ENCODE data around the gene ZEB1.

The ZEB1 gene

GRCh38 chr10:31578181-31578852 lies 259.3 kb downstream of the ZEB1 start:
- Histone ChIP-seq H3K27ac (no peak overlapping the region), H3K27me3 (ENCODE audit: insufficient read depth, low read depth) (no peaks in the 10 kb centered on the region), H3K4me3 (IDR thresholded peaks at IDR 0.05; ENCODE audit: insufficient read depth, low read depth, low read length) (no peak overlapping the region), H3K4me1 (ENCODE audit: low read depth, poor library complexity, severe bottlenecking) (no peaks in the 10 kb centered on the region), H3K79me2 (ENCODE audit: insufficient read depth, low read depth) (no peaks in the 10 kb centered on the region), H4K20me1 (ENCODE audit: insufficient read depth) (no peaks in the 10 kb centered on the region), H3K36me3 (ENCODE audit: insufficient read depth) (no peaks in the 10 kb centered on the region), H3K4me2 (no peak overlapping the region), H2AFZ (ENCODE audit: low read depth) (no peak overlapping the region), H3K9ac (no peak overlapping the region)
- TF ChIP-seq, protein P1, sequence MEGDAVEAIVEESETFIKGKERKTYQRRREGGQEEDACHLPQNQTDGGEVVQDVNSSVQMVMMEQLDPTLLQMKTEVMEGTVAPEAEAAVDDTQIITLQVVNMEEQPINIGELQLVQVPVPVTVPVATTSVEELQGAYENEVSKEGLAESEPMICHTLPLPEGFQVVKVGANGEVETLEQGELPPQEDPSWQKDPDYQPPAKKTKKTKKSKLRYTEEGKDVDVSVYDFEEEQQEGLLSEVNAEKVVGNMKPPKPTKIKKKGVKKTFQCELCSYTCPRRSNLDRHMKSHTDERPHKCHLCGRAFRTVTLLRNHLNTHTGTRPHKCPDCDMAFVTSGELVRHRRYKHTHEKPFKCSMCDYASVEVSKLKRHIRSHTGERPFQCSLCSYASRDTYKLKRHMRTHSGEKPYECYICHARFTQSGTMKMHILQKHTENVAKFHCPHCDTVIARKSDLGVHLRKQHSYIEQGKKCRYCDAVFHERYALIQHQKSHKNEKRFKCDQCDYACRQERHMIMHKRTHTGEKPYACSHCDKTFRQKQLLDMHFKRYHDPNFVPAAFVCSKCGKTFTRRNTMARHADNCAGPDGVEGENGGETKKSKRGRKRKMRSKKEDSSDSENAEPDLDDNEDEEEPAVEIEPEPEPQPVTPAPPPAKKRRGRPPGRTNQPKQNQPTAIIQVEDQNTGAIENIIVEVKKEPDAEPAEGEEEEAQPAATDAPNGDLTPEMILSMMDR (conservative IDR thresholded peaks at IDR 0.05; ENCODE audit: low read depth, low read length) = no peak

- Histone ChIP-seq H3K9ac (no peak overlapping the region), H3K79me2 (ENCODE audit: insufficient read depth, low read depth) (no peaks in the 10 kb centered on the region), H3K4me1 (ENCODE audit: low read depth, poor library complexity, severe bottlenecking) (no peaks in the 10 kb centered on the region), H3K4me2 (no peak overlapping the region), H3K36me3 (ENCODE audit: insufficient read depth) (no peaks in the 10 kb centered on the region), H2AFZ (ENCODE audit: low read depth) (no peak overlapping the region), H3K4me3 (IDR thresholded peaks at IDR 0.05; ENCODE audit: insufficient read depth, low read depth, low read length) (no peak overlapping the region), H3K27ac (no peak overlapping the region), H3K27me3 (ENCODE audit: insufficient read depth, low read depth) (no peaks in the 10 kb centered on the region), H4K20me1 (ENCODE audit: insufficient read depth) (no peaks in the 10 kb centered on the region)
- TF ChIP-seq, protein P1 (conservative IDR thresholded peaks at IDR 0.05; ENCODE audit: low read depth, low read length) = no peak
These were observed 259.9 kb downstream of the ZEB1 start for GRCh38 chr10:31578951-31579350.
